Measurements from ENCODE around the gene ALPL.

ALPL gene

DNA sequence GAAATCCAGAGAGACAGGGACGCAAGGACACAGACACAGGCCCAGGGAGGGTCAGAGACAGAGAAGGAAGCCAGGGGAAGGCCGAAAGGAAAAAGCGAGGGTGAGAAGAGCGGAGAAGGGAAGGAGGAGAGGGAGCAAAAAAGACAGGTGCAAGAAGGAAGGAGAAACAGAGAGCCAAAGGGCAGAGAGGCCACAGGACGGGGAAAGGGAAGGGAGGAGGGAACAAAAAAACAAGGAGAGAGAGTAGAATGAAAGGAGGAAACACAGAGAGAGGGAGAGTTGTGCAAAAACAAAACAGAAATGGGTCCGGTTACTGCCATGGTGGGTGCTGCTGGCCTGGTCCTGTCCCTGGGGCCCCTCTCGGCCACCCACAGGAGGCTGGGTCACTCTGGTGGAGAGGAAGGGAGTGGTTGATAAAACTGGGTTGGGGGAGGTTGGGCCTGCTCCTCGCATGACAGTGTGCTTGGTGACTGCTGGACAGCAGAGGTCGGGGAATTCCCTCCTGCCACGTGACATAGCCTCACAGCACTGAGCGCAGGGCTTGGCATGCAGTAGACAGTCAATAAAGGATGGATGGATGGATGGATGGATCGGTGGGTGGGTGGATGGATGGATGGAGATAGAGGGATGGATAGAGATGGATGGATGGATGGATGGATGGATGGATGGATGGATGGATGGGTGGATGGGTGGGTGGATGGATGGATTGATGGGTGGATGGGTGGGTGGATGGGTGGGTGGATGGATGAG, 95.2 kb downstream of the ALPL start:
- DNase-seq = peak; percentile 36

DNA sequence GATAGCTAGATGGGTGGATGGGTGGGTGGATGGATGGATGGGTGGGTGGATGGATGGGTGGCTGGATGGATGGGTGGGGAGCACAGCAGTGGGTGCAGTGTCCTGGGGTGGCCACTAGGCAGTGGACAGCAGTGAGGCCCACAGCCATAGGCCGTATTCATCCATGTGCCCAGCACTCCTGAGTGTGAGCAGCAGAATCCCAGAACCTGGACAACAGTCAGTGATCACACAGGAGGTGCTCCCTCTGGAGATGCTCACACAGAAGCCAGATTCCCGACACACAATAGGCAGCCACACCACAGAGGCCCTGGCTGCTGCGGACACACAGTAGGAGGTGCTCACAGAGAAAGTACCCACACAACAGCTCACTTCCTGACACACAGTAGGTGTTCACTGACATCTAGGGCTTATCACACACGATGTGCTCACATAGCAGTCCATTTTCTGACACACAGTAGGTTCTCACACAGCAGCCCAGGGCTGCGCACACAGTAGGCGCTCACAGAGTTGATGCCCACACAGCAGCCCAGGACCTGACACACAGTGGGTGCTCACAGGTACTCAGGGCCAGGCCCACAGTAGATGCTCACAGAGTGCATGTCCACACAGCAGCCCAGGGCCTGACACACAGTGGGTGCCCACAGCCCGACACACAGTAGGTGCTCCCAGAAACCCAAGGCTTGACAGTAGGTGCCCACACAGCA, 95.9 kb downstream of the ALPL start:
- DNase-seq = no peak

DNA sequence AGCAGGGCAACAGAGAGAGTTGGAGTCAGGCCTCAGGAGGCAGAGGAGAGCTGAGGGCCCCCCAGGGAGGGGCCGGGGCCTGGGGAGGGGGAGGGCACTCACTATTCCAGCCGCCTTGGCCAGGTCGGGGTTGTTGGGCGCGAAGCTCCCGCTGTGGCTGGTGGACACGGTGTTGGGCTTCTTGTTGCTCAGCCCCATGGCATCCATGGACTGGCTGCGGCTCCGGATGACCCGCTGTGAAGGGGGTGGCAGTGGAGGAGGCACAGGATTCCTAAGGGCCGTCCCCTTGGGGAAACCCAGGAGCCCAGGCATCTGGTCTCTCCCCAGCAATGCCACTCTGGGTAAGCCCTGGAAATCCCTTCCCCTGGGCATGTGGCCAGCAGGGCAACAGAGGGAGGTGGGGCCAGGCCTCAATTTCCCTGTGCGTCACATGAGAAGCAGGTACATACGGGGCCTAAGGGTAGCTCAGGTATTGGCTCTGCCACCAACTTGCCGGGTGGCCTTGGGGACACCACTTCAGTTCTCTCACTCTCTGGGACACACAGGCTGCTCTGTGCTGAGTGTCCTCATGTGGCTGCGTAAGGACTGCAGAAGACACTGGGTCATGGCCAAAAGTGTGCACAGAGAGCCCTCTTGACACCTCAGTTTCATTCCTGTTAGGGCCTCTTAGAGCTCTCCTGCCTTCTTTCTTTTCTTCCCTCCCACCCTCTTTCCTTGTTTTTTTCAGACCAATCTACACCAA, 96.9 kb downstream of the ALPL start:
- DNase-seq = no peak

DNA sequence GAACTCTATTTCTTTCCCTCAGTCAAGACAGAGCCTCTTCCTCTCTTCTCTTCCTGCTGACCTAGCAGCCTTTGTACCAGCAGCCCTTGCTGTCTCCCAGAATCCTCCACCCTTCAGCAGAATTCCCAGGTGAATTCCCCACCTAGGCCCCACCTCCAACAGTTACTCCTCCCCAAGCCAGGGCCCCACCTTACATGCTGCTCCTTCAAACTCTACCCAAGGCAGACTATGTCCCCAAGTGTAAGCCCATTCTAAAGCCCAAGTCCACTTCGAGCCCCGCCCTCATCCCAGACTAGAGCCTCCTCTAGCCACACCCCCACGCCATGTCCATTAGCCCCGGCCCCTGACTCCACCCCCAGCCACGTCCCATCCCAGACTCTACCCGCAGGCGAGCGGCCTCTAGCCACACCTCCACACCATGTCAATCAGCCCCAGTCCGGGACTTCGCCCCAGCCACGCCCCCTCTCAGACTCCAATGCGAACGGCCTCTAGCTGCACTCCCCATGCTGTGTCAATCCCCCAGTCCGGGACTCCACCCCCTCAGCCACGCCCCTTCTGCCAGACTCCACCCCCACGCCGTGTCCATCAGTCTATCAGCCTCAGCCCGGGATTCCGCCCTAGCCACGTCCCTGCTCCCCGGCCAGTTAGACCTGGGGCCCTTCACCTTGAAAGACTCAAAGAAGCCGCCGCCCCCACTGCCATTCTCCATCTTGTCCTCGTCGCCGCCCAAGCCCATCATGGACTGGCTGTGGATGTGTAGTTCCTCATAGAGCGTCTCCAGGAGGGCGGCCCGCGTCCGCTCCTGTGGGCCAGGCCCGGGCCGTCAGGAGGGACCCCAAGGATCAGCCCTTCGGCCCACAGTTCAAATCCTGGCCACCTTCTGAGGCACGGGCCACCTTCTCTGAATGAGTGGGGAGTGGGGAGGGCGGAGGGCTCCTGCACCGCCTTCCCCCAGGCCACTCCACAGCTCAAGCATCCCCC, 98.6 kb downstream of the ALPL start:
- peak; percentile 80 for DNase-seq

DNA sequence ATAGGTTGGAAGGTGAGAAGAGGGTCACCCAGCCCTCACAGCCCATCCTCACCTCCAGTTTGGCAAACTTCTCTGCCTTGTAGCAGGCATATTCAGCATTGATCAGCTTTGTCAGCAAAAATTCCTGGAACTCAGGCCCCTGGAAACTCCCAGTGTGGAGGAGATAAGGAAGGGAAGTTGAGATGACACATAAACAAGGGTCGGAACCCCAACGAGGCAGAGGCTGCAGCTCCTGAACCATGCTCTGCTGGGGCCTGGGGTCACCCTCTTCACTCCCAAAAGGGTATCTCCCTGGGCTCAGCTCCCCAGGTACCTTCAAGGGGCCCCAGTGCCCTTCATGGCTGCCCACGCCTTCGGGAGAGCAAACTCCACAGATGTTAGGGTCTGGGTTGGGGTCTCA, 99.6 kb downstream of the ALPL start:
- DNase-seq = no peak

DNA sequence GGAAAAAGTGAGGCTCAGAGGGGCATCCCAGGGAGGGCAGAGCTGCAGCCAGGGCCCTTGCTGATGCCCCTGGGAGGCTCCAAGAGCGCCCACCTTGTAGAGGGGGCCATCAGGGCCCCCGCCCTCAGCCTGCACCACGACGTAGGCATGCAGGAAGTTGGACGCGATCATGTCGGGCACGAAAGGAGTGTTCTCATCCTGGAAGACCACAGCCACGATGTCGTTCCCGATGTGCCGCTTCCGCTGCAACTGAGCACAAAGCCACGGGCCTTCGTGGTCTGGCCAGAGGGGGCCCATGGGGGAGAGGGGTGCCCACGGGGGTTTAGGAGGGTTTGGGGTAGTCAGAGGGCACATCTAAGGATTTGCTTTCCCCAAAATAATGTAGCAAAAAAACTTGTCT, 100.8 kb downstream of the ALPL start:
- no peak for DNase-seq

DNA sequence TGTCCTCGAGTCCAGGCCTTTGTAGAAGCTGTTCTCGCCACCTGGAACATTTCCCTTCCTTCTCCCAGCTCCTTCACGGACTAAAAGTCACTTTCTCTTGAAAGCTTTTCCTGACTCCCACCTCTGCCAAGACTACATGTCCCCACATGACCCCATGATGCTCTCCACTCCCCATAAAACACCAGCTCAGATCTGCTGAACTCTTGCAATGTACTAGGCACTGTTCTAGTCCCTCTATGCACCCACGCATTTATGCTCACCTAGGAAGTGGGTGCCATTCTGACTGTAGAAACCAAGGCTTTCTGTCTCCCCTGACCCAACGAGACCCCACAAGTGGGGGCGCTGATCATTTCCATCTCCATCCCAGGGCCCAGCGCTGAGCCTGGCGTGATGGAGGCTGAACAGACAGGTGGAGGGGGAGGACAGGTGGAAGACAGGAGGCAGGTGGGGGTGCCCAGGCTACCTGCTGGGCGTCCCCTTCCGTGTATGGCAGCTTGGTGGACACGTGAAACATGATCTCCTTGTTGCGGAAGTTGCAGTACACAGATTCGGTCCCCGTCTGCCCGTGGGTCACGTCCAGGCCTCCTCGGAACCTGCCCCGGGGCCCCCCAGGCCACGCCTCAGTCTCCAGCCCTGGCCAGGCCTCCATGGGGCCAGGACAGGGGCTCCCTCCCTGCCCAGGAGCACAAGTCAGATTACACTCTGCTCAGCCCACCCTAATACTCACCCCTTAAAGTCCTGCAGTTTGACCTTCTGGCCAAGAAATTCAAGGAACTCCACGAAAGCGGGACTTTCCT, 102.0 kb downstream of the ALPL start:
- DNase-seq = no peak

DNA sequence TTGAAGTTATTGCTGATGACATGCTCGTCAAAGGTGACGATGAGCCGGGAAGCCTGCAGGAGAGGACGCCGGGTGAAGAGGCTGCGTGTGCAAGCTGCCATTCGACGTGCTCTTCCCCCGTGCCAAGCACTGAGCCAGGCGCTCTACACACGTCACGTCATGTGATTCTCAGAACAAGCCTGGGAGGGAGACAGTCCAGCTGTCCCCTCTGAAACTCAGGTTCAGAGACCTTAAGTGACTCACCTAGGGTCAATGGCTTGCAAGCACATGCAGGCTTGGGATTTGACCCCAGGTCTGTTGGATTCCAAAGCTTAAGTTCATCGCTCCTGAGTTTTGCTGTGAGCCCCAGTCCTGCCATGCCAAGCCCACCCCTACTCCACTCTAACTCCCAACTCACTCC, 102.8 kb downstream of the ALPL start:
- no peak for DNase-seq

DNA sequence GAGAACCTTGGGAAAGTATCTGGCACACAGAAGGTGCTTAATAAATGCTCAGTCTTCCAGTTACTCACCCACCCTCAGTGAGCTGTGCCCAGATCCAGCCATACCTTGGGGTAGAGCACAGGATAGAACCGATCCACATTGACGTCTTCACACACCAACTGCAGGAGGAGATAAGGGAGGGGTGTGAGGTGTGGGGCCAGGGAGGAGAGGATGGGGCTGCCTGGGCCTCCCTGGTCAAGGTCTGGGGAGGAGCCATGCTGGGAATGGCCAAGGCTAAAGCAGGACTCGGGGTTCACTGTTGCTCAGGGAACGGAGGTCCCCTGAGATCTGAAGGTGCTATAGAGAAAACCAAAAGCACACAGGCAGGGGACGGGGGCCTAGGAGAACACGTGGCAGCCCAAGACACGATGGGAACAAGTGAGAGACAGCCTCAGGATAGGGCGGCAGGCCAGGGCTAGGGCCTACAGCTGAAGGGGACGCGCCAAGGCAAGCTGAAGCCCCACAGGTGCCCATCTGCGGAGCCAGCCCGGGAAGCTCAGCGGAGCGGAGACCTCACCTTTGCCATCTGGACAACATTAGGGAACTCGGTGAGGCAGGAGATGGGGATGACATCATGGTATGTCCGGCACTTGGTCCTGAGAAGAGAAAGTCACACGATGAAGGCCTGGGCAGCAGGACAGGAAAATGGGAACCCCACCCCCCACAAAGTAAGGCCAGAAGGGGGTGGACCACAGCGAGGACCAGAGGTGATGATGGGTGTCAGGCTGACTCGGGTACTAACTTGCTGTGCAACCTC, 104.0 kb downstream of the ALPL start:
- no peak for DNase-seq

DNA sequence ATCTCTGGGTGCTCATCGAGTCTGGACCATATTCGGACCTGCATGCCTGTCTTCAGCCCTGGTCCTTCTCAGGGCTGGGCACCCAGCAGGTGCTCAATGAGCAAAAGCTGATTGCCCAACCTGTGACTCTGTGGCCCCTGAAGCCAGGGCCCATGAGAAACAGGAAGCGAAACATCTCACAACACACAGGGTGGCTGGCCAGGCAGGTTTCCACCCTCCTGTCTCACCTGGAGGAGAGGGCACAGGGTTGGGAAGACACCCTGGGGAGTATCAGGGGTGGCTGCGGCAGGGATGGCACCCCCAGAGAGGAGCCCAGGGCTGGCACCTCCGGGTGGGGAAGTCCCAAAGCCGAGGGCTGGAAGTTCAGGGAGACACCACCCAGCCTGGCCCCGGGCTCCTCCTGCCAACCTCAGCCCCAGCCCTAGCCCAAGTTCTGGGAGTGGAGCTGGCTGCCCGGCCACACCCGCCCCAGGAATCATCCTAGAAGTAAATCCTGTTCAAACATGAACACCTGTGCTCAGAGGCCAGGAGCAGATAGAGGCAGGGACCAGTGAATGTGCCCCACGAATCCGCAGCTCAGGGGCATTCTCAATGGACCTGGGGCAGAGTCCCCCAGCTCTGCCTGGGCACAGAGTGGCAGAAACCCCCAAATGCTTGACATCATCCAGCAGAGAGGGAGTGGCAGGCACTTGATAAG, 105.3 kb downstream of the ALPL start:
- DNase-seq = no peak

DNA sequence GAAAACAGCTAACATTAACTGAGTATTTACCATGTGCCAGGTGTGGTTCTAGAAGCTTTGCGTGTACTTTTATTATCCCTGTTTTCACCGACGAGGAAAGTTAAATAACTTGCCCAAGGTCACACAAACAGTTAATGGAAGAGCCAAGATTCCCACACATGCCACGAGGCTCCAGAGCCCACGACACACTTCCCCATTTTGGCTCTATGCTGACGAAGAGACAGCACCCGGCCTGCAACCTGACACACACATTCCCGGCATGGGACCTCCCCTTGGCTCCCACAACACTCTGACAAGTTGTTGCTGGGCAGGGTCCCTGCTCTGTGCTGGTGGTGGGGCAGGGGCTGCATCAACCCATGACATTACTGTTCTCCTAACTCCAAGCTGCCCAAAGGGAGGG, 107.1 kb downstream of the ALPL start:
- no peak for DNase-seq

DNA sequence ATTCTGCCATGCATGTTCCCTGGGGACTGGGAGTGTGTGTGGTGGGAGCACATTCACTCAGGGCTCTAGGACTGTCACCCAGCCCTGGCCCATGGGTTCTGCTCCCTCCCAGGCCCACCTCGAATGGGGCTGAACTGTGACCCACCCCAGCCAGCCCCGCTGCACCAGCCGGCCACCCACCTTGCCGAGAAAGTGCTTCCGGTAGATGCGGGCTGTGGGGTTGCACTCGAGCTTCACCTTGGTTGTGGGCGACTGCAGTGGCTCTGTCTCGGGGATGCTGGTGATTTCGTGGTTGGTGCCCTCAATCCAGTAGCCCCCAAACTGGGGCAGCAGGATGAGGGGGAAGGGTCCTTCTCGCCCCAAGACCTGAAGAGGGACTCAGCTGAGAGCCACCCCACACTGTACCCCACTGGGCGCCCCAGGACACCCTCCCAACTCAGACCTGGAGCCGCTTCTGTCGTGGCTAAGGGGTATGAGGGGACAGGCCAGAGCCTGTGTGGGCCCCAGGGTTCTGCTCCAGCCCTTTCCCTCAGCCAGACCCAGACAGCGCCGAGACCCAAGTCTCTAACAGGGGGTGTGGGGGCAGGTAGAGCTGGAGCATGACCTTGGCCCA, 108.0 kb downstream of the ALPL start:
- no peak for DNase-seq

DNA sequence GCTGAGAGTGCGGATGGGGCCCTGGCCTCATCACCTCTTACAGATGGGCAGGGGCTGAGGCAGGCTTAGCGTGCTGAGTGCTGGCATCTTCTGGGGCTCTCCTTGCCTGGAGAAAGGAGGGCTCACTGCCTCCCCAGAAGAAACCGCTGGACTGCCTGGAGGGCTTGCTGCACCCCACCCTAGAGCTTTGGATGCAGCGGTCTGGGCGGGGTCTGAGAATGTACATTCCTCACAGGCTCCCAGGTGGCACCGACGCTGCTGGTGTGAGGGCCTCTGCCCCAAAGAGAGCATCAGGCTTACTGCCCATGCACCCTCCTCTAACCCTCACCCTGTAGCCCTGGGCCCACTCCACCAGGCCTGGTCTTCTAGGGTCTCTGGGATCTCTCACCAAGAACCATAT, 108.8 kb downstream of the ALPL start:
- DNase-seq = no peak

DNA sequence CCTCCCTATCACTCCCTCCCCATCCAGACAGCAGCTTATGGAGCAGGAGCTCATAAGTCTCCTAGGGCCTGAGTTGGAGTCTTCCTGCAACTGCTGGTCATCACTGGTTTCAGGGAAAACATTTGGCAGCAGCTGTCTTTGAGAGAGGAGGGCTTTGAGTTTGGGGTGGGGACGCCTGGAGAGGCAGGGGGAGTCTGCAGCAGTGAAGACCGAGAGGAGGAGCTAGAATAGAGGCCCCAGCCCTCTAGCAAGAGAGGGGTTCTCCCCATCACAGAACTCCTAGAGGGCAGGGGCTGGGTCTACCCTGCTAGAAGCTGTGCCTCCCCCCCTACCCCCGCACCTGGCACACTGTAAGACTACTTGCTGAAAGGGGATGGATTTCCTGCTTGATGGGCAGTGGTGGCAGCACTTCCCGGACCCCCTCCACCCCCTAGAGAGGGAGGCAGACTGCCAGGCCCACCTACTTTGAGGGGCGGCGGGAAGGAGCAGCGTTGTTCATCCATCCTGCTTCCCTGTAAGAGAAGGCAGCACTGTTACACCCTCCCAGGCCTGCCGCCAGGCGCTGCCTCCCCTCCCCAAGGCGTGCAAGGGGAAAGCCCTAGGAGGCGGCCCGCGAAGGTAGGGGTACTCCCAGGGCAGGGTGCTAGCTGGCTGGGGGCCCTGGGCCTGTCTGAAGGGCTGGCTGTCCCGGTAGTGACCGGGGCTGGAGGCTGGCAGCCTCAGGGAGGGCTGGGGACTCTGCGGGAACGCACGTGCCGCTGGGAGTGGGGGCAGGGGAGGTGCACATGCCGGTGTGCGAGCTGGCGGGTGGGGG, 109.5 kb downstream of the ALPL start:
- no peak for DNase-seq

DNA sequence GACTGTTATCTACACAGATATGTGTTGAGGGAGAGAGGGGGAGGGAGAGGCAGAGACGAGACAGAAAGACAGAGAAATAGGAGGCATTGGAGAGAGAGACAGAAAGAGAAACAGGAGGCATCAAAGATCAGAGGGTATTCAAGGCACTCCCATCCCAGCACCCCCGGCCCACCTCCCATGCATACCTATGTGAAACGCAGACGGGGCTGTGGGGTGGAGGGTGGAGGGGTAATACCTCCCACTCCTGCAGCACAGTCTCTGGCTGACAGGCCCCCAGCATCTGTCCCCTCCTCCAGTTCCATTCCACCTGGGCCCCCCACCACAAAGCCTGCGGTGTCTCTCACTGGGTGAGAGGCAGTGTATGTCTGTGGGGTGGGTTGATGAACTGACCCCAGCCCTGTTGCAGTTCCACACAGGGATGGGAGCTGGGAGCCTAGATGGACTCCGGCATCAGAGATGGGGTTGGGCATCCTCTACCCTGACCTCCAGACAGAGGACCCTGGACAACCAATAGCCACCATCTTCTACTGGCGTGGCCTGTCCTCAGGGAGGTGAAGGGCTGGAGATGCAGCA, 110.2 kb downstream of the ALPL start:
- DNase-seq = no peak

DNA sequence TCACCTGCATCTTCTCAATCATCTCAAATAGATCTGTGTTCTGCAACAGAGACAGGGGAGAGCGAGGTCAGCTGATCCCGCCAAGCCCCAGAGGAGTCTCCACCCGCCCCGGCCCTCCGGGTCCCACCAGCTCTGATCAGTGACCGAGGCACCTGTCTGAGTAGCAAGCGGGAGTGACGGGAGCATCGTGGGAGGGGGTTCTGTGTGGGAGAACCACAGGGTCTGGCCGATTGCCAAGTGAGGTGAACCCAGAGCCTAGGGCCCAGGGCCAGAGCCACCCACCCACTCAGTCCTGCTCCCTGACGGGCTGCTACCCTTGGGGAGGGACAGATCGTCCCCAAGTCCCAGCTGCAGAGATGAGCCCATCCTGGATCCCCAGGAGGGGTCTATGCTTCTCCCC, 110.8 kb downstream of the ALPL start:
- no peak for DNase-seq

DNA sequence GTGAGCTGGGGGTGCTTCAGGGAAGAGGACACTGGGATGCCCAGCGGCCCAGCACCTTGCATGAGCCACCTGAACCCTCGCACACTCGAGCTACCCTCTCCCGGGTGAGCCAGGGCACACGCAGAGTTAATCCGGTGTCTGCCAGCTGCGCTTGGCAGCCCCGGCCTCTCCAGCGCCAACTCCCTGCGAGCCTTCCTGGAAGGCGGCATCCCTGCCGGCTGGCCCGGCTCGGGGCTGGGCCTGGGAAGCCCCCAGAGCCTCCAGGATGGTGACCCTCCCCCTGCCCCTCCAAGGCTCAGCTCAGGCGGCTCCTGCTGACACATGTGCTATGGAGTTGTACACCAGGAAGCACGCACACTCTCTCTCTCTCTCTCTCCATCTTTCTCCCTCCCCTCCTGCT, 111.3 kb downstream of the ALPL start:
- DNase-seq = no peak

DNA sequence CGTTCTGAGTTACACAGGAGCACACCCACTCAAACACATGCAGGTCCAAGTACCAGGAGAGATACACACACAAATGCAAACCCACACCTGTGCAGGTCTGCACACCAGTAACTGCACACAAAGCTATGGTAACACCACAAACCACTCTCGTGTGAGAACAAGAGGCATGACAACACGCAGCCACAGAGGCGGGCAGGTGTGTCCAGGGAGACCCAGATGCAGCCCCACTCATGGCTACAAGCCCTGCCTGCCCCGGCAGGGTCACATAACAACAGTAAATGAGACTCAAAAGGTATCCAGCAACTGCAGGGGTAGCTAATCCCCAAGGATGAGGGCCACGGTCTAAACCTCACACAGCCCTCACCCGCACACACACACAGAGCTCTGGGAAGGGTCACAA, 111.8 kb downstream of the ALPL start:
- DNase-seq = no peak

Measured in EL (cell line).